Upper lobe of left lung (tissue), 6 donors: Measurements from ENCODE around the gene GMFB. TPM values are rescaled to one million over a fixed set of nuclear protein-coding genes. Genes with fewer than 3 reads are reported as not detected.
A peak's percentile ranks its signal among the peaks of the same experiment; 100 is the strongest.

Experiments
- ATAC-seq, 2 donors: fragments of 200-7000 bp; cut with Tn5 transposase; one replicate each; pipeline ENCODE4 v1.9.1; 2022; ENCODE audit warnings: mild to moderate bottlenecking in 2 of 2, moderate library complexity in 2 of 2; ENCODE audit not compliant: low FRiP score in 2 of 2
- DNase-seq, 2 donors: peaks; one replicate each; pipeline ENCODE4 v3.0.0-alpha.2; 2019 to 2020
- H3K27ac ChIP-seq, 4 donors: fragments of 200-600 bp; sonication (generic); one replicate each; pipeline ENCODE4 v1.5.1; 2016 to 2019
- H3K27me3 ChIP-seq, 4 donors: fragments of 200-600 bp; sonication (generic); one replicate each; pipeline ENCODE4 v1.5.1; 2017 to 2019
- H3K36me3 ChIP-seq, 4 donors: fragments of 200-600 bp; sonication (generic); one replicate each; pipeline ENCODE4 v1.5.1; 2016 to 2019
- H3K4me1 ChIP-seq, 4 donors: fragments of 200-600 bp; sonication (generic); one replicate each; pipeline ENCODE4 v1.5.1; 2018 to 2019
- H3K4me3 ChIP-seq, 4 donors: fragments of 200-600 bp; sonication (generic); one replicate each; pipeline ENCODE4 v1.5.1; 2017 to 2019; ENCODE audit warnings: mild to moderate bottlenecking in 2 of 4, moderate library complexity in 1 of 4
- H3K9me3 ChIP-seq, 4 donors: fragments of 200-600 bp; sonication (generic); one replicate each; pipeline ENCODE4 v1.5.1; 2018 to 2019
- CTCF ChIP-seq, 6 experiments: fragments of 450-650 bp in 4 of 6; fragments of 200-600 bp in 2 of 6; sonication (generic) in 2 of 6; IDR thresholded peaks; one replicate each; pipeline ENCODE4 v1.5.1; 2016 to 2019; ENCODE audit warnings: antibody characterized with exemption in 6 of 6
- EP300 ChIP-seq, 4 donors: sonication (generic); formaldehyde crosslinking; IDR thresholded peaks; one replicate each; pipeline ENCODE4 v1.5.1; 2017; ENCODE audit warnings: antibody characterized with exemption in 4 of 4, control low read depth in 2 of 4
- POLR2A ChIP-seq, 4 donors: fragments of 450-650 bp; IDR thresholded peaks; one replicate each; pipeline ENCODE4 v1.5.1; 2016 to 2017; ENCODE audit warnings: antibody characterized with exemption in 4 of 4, mild to moderate bottlenecking in 2 of 4
- POLR2AphosphoS5 ChIP-seq, 2 donors: sonication (generic); formaldehyde crosslinking; IDR thresholded peaks; one replicate each; pipeline ENCODE4 v1.5.1; 2017; ENCODE audit warnings: antibody characterized with exemption in 2 of 2
- WGBS, 2 donors: methylation state at CpG; one replicate each; pipeline ENCODE4 v1.1.5; 2017 to 2018; 5-methylcytosine and 5-hydroxymethylcytosine counted together
- total RNA-seq, 6 donors: library from RNA; depleted of rRNA in 4 of 6; stranded (reverse); fragments of >200 nt in 4 of 6; gene quantifications; one replicate each; pipeline versions ENCODE4 v1.1.0 to v1.2.1, GENCODE V29; 2016 to 2021
- donor health status: DM: no; HTN: no; CAD: no; lungs with moderate emphysema.
- donor health status: DM: no; HTN: yes; CAD: no; lungs with severe emphysema.

Gene GMFB
- total RNA-seq, 6 donors from 2014 or later: 18.0 to 72.4 (median 43.9) TPM

GRCh38 chr14:54487771-54488170, 1.0 kb downstream of the GMFB start:
- no peak for DNase-seq
- TF ChIP-seq POLR2A (IDR thresholded peaks at IDR 0.05): peak in 1 of 4 donors; percentile 34
- TF ChIP-seq POLR2AphosphoS5 (IDR thresholded peaks at IDR 0.05): no peak
- no peak for TF ChIP-seq CTCF (IDR thresholded peaks at IDR 0.05)
- TF ChIP-seq EP300 (IDR thresholded peaks at IDR 0.05): no peak

GRCh38 chr14:54486685-54487084, 2.1 kb downstream of the GMFB start:
- Histone ChIP-seq H3K27me3 (no peaks in the 10 kb centered on the region), H3K27ac (no peak overlapping the region), H3K9me3 (no peaks in the 10 kb centered on the region), H3K4me1 (peaks cover 14 to 36% (median 30%) of the 10 kb centered on the region in 4 donors), H3K4me3 (no peak overlapping the region), H3K36me3 (peaks cover 0 to 18% (median 2%) of the 10 kb centered on the region in 4 donors)
- 78 to 83% methylated on average over 1 of the region's 1 CpG for WGBS, 2 donors
- TF ChIP-seq CTCF (IDR thresholded peaks at IDR 0.05): no peak
- no peak for TF ChIP-seq POLR2AphosphoS5 (IDR thresholded peaks at IDR 0.05)
- no peak for TF ChIP-seq POLR2A (IDR thresholded peaks at IDR 0.05)
- TF ChIP-seq EP300 (IDR thresholded peaks at IDR 0.05): no peak
- ATAC-seq (no peak), DNase-seq (no peak)

More at GRCh38 chr14:54487771-54488170, 1.0 kb downstream of the GMFB start:
- no peaks in the 10 kb centered on the region for H3K27me3 ChIP-seq
- ATAC-seq: peak; percentile 60 to 66
- WGBS, 2 donors: 54 to 59% methylated on average over 4 of the region's 4 CpGs
- peaks cover 14 to 34% (median 30%) of the 10 kb centered on the region in 4 donors for H3K4me1 ChIP-seq
- H3K4me3 ChIP-seq: peak overlapping the region; percentile 9 to 84 (median 70)
- H3K9me3 ChIP-seq: no peaks in the 10 kb centered on the region
- H3K36me3 ChIP-seq: peaks cover 0 to 7% (median 2%) of the 10 kb centered on the region in 4 donors
- H3K27ac ChIP-seq: peak overlapping the region; percentile 92 to 99 (median 96)

- Histone ChIP-seq H3K9me3 (no peaks in the 10 kb centered on the region), H3K4me3 (no peak overlapping the region), H3K27ac (no peak overlapping the region), H3K36me3 (peaks cover 0 to 30% (median 2%) of the 10 kb centered on the region in 4 donors), H3K27me3 (no peaks in the 10 kb centered on the region), H3K4me1 (peaks cover 8 to 33% (median 21%) of the 10 kb centered on the region in 4 donors)
- TF ChIP-seq EP300 (IDR thresholded peaks at IDR 0.05): no peak
- no peak for TF ChIP-seq CTCF (IDR thresholded peaks at IDR 0.05)
- DNase-seq (no peak), ATAC-seq (no peak)
Observed at GRCh38 chr14:54483846-54484245, 4.9 kb downstream of the GMFB start.

GRCh38 chr14:54483073-54483745, 5.6 kb downstream of the GMFB start:
- 75 to 82% methylated on average over 7 to 8 of the region's 8 CpGs for WGBS, 2 donors
- Histone ChIP-seq H3K27ac (no peak overlapping the region), H3K27me3 (no peaks in the 10 kb centered on the region), H3K36me3 (peaks cover 0 to 36% (median 2%) of the 10 kb centered on the region in 4 donors), H3K4me3 (no peak overlapping the region), H3K9me3 (no peaks in the 10 kb centered on the region), H3K4me1 (peaks cover 8 to 33% (median 20%) of the 10 kb centered on the region in 4 donors)
- ATAC-seq (no peak), DNase-seq (no peak)
- TF ChIP-seq CTCF (IDR thresholded peaks at IDR 0.05) (no peak), EP300 (IDR thresholded peaks at IDR 0.05) (no peak), POLR2AphosphoS5 (IDR thresholded peaks at IDR 0.05) (no peak), POLR2A (IDR thresholded peaks at IDR 0.05) (no peak)

GRCh38 chr14:54481695-54482094, 7.1 kb downstream of the GMFB start:
- peaks cover 0 to 18% (median 5%) of the 10 kb centered on the region in 4 donors for H3K4me1 ChIP-seq
- DNase-seq (no peak), ATAC-seq (no peak)
- 88 to 93% methylated on average over 2 of the region's 2 CpGs for WGBS, 2 donors
- H3K27me3 ChIP-seq: no peaks in the 10 kb centered on the region
- no peak overlapping the region for H3K4me3 ChIP-seq
- peaks cover 0 to 43% (median 2%) of the 10 kb centered on the region in 4 donors for H3K36me3 ChIP-seq
- TF ChIP-seq CTCF (IDR thresholded peaks at IDR 0.05) (no peak), POLR2A (IDR thresholded peaks at IDR 0.05) (no peak), EP300 (IDR thresholded peaks at IDR 0.05) (no peak), POLR2AphosphoS5 (IDR thresholded peaks at IDR 0.05) (no peak)
- H3K27ac ChIP-seq: no peak overlapping the region
- no peaks in the 10 kb centered on the region for H3K9me3 ChIP-seq
